CD1c-positive myeloid dendritic cell (primary cell): ENCODE data around the gene ABCA3.
A peak's percentile ranks its signal among the peaks of the same experiment; 100 is the strongest.
"Not testable (repeated sequence)": the region's sequence is repeated elsewhere in the genome, so short reads cannot be mapped to it uniquely, and the experiment has no call there.

ENCODE experiments used
- DNase-seq: peaks from one replicate; pipeline ENCODE4 v3.0.0-alpha.2; 2016; ENCODE audit errors: extremely low spot score

The ABCA3 gene

GRCh38 chr16:2280981-2281542 is 59.5 kb downstream of the ABCA3 start:
- DNase-seq = no peak

GRCh38 chr16:2280461-2280860 is 60.1 kb downstream of the ABCA3 start:
- DNase-seq = no peak

DNA sequence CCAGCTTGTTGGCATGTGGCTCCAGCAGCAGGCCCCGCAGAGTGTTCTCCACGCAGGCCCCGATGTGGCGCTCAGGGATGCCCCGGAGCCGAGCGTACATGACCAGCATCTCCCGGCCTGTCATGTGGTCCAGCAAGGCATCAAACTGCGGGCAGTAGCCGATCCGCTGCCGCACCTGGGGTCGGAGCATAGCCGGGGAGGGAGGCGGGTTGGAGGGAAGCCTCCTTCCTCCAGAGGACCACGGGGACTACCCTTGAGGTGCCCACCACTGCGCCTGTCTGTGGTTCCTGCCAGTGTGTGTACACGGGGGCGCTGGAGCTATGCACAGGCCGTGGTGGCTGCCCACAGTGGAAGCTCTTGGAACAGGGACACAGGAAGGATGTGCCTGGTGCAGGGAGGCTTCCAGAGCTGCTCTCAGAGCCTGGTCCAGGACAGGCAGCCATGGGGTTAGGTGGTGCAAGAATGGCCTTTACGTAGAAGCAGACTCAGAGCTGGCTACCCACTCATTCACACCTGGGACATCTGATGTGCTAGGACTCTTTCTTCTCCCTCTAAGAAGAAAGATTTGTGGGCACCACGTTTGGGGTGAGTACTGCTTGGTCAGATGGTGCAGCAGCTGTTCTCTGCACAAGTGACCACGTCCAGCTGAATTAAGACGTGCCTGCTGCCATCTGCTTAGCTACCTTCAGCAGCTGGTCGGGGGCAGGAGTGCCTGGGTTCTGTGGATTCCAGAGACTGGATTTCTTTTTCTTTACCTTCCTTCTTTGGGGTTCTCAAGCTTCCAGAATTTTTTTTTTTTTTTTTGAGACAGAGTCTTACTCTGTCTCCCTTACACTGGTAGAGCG is 61.4 kb downstream of the ABCA3 start:
- DNase-seq = no peak

DNA sequence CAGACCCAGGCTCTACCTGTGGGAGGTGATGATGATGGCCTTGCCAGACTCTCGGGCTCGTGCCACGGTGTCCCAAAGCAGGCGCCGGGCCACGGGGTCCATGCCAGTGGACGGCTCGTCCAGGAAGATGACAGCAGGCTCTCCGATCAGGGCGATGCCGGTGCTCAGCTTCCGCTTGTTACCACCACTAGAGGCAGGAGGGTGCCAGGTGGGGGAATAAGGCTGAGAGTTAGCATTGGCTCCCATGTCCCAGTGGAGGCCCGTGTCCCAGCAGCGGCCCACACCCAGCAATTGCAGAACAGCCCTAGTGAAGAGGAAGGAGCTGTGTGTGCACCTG is 62.3 kb downstream of the ABCA3 start:
- DNase-seq = no peak

DNA sequence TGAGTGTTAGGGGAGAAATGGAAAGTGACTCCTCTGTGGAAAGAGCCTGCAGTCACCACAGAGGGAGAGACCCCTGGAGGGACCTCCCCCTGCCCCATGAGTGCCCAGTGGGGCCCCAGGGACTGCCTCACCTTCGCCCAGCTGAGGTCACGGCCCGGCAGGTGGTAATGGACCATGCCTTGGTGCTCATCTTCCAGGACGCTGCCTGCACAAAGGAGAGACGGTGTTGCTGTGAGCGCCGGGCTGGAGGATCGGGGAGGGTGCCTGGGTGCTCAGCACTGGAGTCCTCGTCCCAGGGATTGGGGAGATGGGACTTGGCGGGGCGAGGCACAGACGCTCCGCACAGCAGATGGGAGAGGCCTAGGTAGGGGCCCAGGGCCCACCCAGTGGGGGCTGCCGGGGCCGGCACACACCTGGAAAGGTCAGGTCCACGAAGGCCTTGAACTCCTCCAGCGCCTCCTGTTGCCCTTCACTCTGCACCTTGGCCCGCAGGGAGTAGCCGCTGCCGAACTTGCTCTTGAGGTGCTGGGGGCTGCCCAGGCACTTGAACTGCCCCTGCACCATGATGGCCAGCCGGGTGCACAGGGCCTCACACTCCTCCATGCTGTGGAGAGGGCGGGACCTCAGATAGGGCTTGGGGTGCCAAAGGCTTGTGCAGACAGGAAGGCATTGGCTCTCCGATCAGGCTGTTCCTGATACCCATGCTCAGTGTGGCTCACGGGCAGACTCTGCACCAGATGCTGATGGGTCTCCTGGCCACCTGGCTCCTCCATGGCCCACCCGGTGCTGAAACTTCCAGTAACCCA is 62.9 kb downstream of the ABCA3 start:
- no peak for DNase-seq

DNA sequence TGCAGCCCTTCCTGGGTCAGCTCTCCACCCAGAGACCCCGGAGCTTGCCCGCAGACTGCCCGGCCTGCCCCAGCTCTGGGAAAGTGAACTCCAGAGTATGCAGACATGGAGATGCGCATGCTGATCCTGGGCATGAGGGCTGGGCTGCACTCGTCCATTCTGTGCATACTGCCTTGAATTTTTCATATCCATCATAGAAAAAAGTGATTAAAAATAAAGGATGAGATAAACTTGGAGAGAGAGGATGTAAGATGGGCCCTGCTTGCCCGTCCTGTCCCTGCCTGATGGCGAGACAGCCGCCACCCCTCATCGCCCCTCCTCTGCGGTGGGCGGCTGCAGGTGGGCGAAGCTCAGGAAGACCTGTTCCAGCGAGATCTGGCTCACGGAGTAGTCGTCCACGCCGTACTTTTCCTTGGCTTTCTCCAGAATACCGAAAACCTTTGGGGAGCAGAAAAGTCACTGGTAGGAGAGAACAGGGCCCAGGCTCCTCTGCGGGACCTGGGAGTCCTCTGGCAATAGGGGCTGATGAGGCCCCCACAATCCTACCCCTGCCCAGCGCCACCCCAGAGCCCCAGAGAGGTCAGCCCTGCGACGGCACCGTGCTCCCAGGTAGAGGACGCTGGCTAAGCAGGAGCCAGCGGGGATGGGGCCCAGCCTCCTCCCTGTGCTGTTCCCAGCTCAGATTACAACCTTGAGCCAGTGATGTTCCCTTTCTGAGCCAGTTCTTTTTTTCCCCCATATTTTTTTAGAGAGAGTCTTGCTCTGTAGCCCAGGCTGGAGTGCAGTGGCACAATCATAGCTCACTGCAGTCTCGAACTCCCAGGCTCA is 63.9 kb downstream of the ABCA3 start:
- no peak for DNase-seq

GRCh38 chr16:2275476-2276367 is 64.8 kb downstream of the ABCA3 start:
- DNase-seq = no peak

- no peak for DNase-seq
Observed at GRCh38 chr16:2273931-2274330, 66.6 kb downstream of the ABCA3 start.

DNA sequence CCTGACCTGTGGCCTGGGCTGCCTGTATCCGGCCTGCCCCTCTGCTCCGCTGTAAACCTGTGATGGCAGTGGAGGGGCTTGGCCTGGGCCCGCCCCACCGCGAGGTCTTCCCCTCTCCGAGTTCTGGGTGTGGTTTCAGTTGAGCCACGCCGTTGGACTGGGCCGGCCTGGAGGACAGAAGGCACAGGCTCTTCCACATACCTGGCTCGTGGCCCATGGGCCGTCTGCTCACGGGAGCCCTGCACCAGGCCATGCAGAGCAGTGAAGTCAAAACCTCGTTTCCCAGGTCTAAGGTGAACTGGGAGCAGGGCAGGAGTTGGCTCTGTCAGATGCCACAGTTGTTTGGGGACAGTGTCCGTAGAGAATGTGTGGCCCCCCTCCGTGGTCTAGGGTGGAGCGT is 67.0 kb downstream of the ABCA3 start:
- no peak for DNase-seq

DNA sequence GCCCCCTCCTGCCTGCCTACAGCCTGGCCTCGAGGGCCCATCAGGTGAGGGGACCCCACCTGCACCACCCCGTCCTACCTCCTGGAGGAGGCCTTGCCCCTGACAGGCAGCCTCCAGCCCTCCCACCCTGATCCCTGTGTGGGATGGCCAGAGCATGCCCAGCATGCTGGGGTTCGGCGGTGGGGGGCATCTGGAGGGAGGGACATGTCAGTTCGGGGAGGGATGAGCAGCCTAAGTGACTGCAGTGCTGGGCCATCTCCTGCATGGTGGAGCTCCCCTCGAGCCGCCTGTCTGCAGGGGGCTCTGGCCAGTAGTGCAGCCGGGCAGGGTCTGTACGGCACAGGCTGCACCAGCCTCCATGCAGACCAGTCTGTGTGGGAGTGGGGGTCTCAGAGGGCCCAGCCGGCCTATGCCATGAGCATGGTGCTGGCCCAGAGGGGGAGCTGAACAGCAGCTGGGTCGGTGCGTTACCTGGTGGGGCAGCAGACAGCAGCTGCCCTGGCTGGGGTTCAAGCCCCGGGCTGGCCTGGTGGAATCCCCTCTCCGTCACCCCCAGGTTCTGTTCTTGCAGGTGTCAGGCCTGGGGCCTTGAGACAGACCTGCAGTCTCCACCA is 68.6 kb downstream of the ABCA3 start:
- DNase-seq = no peak

- DNase-seq = no peak
Observed at GRCh38 chr16:2270588-2271470, 69.7 kb downstream of the ABCA3 start.

DNA sequence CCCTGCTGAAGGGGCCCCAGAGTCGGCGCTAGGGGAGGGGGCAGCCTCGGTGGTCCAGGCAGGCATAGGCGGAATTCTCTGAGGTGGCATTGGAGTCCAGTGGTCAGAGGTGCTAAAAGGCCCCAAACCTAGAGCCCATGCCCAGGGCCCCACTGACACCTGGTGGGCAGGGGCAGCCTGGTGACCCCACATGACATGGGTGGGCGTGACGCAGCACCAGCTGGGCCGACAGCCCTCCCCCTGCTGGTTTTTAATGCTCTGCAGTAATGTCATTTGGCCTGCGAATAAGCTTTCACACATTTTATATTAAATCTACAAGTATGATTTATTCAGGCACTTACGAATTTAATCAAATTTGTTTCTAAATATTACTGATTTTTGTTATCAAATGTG is 70.5 kb downstream of the ABCA3 start:
- no peak for DNase-seq

- DNase-seq = peak; percentile 98
Observed at GRCh38 chr16:2267913-2268666, 72.4 kb downstream of the ABCA3 start, which contains the start of gene RNPS1. TSS of gene RNPS1 (minus strand) at chr16:2268126. CDS start at chr16:2264643, 3,483 bp downstream.

DNA sequence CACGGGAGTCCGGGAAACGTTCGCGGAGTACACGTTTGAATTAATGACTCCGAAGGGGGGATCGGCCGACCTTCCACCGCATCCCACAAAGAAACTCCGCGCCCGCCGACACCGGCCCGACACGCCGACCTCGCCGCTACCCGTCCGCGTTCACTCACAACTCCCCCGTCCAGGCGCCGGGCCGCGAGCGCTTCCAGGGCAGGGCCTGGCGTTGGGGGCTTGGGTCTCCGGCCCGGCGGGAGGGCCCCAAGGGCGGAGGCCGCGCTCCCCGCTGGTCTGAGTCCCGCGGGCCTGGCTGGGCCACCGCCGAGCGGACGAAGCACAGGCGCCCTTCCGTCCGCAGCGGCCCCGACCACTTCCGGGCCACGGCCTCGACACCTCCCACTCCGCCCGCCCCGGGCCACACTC is 73.0 kb downstream of the ABCA3 start:
- not testable (repeated sequence) for DNase-seq

GRCh38 chr16:2266887-2267286 is 73.6 kb downstream of the ABCA3 start:
- not testable (repeated sequence) for DNase-seq

DNA sequence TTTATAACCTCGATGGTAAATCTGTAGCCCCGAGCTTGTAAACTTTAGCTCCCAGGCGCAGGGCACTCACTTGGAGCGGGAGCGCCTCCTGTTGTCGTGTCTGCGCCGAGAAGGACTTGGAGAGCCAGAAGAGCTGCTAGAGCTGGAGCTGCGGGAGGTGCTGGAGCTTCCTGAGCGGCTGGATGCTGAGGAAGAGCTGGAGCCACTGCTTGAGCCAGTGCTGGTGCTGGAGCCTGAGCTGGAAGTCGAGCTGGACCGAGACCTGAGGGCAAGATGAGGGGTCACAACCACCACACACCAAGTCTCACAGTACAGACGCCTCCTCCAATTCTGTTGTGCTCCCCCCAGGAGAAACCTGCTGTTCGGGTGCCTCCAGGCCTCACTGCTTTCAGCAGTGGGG is 77.5 kb downstream of the ABCA3 start:
- DNase-seq = not testable (repeated sequence)

GRCh38 chr16:2260250-2260649 is 80.3 kb downstream of the ABCA3 start:
- no peak for DNase-seq

DNA sequence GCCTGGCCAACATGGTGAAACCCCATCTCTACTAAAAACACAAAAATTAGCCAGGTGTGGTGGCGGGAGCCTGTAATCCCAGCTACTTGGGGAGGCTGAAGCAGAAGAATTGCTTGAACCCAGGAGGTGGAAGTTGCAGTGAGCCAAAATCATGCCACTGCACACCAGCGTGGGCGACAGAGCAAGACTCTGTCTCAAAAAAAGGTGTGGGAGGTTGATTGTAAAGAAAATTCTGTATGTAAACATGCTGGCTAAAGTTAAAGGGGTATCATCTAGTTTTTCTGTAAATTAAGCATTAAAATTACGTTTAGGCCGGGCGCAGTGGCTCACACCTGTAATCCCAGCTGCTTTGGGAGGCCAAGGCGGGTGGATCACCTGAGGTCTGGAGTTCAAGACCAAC is 82.0 kb downstream of the ABCA3 start:
- DNase-seq = not testable (repeated sequence)

DNA sequence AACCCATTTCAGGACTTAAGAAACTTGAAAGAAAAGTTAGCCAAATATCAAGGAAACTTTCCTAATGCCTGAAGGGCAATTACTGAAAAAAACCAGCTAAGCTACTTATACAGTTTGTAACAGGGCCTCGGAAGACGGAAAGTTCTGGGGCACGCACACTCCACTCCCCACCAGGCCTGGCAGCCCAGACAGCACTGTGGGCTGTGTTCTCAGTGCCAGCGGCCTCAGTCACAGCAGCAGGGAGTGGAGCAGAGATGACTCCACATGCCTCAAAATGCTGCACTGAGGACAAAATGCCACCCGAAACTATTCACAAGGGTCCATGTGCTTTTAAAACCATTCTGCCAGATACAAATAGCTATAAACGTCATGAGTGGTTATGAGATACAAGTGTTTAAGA is 82.8 kb downstream of the ABCA3 start:
- DNase-seq = no peak
